Activated naive CD8-positive, alpha-beta T cell treated with anti-CD3 and anti-CD28 coated beads, Interleukin-2, amount 50 U/mL, for 24 hours (primary cell): ENCODE data around the gene KCNJ6.

Source experiments
- ATAC-seq: fragments of 150-1000 bp; cut with Tn5 transposase; one replicate; pipeline ENCODE4 v1.10.0; 2021
- DNase-seq: peaks from one replicate; pipeline ENCODE4 v3.0.0; 2021
- H3K27ac Mint-ChIP-seq: one replicate; pipeline ENCODE4 v1.8.0; 2021; ENCODE audit warnings: mild to moderate bottlenecking, mixed read lengths
- H3K27me3 Mint-ChIP-seq: one replicate; pipeline ENCODE4 v1.8.0; 2021; ENCODE audit warnings: mixed read lengths
- H3K36me3 Mint-ChIP-seq: one replicate; pipeline ENCODE4 v1.8.0; 2021; ENCODE audit warnings: low read depth, mixed read lengths
- H3K4me1 Mint-ChIP-seq: one replicate; pipeline ENCODE4 v1.8.0; 2021; ENCODE audit warnings: mixed read lengths
- H3K4me3 Mint-ChIP-seq: one replicate; pipeline ENCODE4 v1.8.0; 2021; ENCODE audit warnings: mild to moderate bottlenecking, moderate library complexity, mixed read lengths
- H3K9me3 Mint-ChIP-seq: one replicate; pipeline ENCODE4 v1.8.0; 2021; ENCODE audit warnings: mixed read lengths

KCNJ6 gene

GRCh38 chr21:37561506-37561905 lies 354.8 kb downstream of the KCNJ6 start:
- peaks cover 2% of the 10 kb centered on the region for H3K27me3 Mint-ChIP-seq
- no peaks in the 10 kb centered on the region for H3K36me3 Mint-ChIP-seq
- H3K9me3 Mint-ChIP-seq, result peaks cover 4% of the 10 kb centered on the region

GRCh38 chr21:37560385-37560784 lies 355.9 kb downstream of the KCNJ6 start:
- H3K36me3 Mint-ChIP-seq, result no peaks in the 10 kb centered on the region
- peaks cover 4% of the 10 kb centered on the region for H3K9me3 Mint-ChIP-seq
- H3K4me1 Mint-ChIP-seq, result peaks cover 27% of the 10 kb centered on the region
- no peak for ATAC-seq
- peaks cover 4% of the 10 kb centered on the region for H3K27me3 Mint-ChIP-seq
- no peak overlapping the region for H3K4me3 Mint-ChIP-seq
- DNase-seq, result no peak
- no peak overlapping the region for H3K27ac Mint-ChIP-seq

More at GRCh38 chr21:37561506-37561905, 354.8 kb downstream of the KCNJ6 start:
- no peak overlapping the region for H3K4me3 Mint-ChIP-seq
- DNase-seq, result no peak
- ATAC-seq, result no peak
- H3K27ac Mint-ChIP-seq, result no peak overlapping the region
- H3K4me1 Mint-ChIP-seq, result peaks cover 33% of the 10 kb centered on the region

GRCh38 chr21:37558676-37559211 lies 357.5 kb downstream of the KCNJ6 start:
- Mint-ChIP-seq H3K27me3 (peaks cover 4% of the 10 kb centered on the region), H3K4me1 (peaks cover 12% of the 10 kb centered on the region)

More at GRCh38 chr21:37558676-37559211, 357.5 kb downstream of the KCNJ6 start:
- no peak overlapping the region for H3K27ac Mint-ChIP-seq
- ATAC-seq (no peak), DNase-seq (no peak)
- H3K36me3 Mint-ChIP-seq, result no peaks in the 10 kb centered on the region
- H3K4me3 Mint-ChIP-seq, result no peak overlapping the region
- H3K9me3 Mint-ChIP-seq, result peaks cover 4% of the 10 kb centered on the region
